IPS-18a (cell line): ENCODE data around the gene FAAP20.

Experiments
- H3K27ac ChIP-seq: one replicate; pipeline ENCODE4 v1.5.1; 2013; ENCODE audit warnings: low read length
- H3K27me3 ChIP-seq: one replicate; pipeline ENCODE4 v1.6.1; 2013; ENCODE audit warnings: mild to moderate bottlenecking, low read length; ENCODE audit not compliant: control insufficient read depth, insufficient read depth
- H3K36me3 ChIP-seq: one replicate; pipeline ENCODE4 v1.6.1; 2013; ENCODE audit warnings: low read depth, low read length; ENCODE audit not compliant: control insufficient read depth
- H3K4me1 ChIP-seq: one replicate; pipeline ENCODE4 v1.6.1; 2013; ENCODE audit warnings: low read depth, low read length; ENCODE audit not compliant: control insufficient read depth
- H3K4me3 ChIP-seq: one replicate; pipeline ENCODE4 v1.5.1; 2013; ENCODE audit warnings: low read length
- H3K9ac ChIP-seq: one replicate; pipeline ENCODE4 v1.6.1; 2013; ENCODE audit warnings: mild to moderate bottlenecking, low read length, moderate library complexity
- H3K9me3 ChIP-seq: one replicate; pipeline ENCODE4 v1.6.1; 2013; ENCODE audit warnings: low read depth, low read length; ENCODE audit not compliant: control insufficient read depth

The FAAP20 gene

GRCh38 chr1:2204415-2205190 is 10.0 kb upstream of the FAAP20 start:
- H3K9me3 ChIP-seq: no peaks in the 10 kb centered on the region
- H3K36me3 ChIP-seq: no peaks in the 10 kb centered on the region
- peaks cover 8% of the 10 kb centered on the region for H3K4me1 ChIP-seq
- H3K27me3 ChIP-seq: peaks cover 14% of the 10 kb centered on the region
- peak overlapping the region; percentile 31 for H3K9ac ChIP-seq
- no peak overlapping the region for H3K27ac ChIP-seq
- H3K4me3 ChIP-seq: peak overlapping the region; percentile 54

GRCh38 chr1:2203671-2204414 is 9.3 kb upstream of the FAAP20 start:
- no peaks in the 10 kb centered on the region for H3K9me3 ChIP-seq
- peak overlapping the region; percentile 31 for H3K9ac ChIP-seq
- H3K27me3 ChIP-seq: peaks cover 14% of the 10 kb centered on the region
- peaks cover 8% of the 10 kb centered on the region for H3K4me1 ChIP-seq
- peak overlapping the region; percentile 54 for H3K4me3 ChIP-seq
- H3K36me3 ChIP-seq: no peaks in the 10 kb centered on the region
- no peak overlapping the region for H3K27ac ChIP-seq

GRCh38 chr1:2202843-2203601 is 8.4 kb upstream of the FAAP20 start:
- no peaks in the 10 kb centered on the region for H3K9me3 ChIP-seq
- peaks cover 14% of the 10 kb centered on the region for H3K27me3 ChIP-seq
- H3K27ac ChIP-seq: no peak overlapping the region
- no peaks in the 10 kb centered on the region for H3K36me3 ChIP-seq
- peaks cover 8% of the 10 kb centered on the region for H3K4me1 ChIP-seq
- no peak overlapping the region for H3K9ac ChIP-seq
- H3K4me3 ChIP-seq: no peak overlapping the region

GRCh38 chr1:2202008-2202575 is 7.5 kb upstream of the FAAP20 start:
- Histone ChIP-seq H3K27ac (no peak overlapping the region), H3K27me3 (peaks cover 13% of the 10 kb centered on the region), H3K9ac (no peak overlapping the region), H3K4me3 (no peak overlapping the region), H3K9me3 (no peaks in the 10 kb centered on the region), H3K4me1 (peaks cover 8% of the 10 kb centered on the region), H3K36me3 (no peaks in the 10 kb centered on the region)

GRCh38 chr1:2201062-2201461 is 6.5 kb upstream of the FAAP20 start:
- Histone ChIP-seq H3K9me3 (no peaks in the 10 kb centered on the region), H3K27me3 (peaks cover 5% of the 10 kb centered on the region), H3K4me3 (no peak overlapping the region), H3K9ac (no peak overlapping the region), H3K4me1 (peaks cover 6% of the 10 kb centered on the region), H3K36me3 (no peaks in the 10 kb centered on the region), H3K27ac (no peak overlapping the region)

- Histone ChIP-seq H3K27ac (no peak overlapping the region), H3K4me1 (peaks cover 3% of the 10 kb centered on the region), H3K27me3 (no peaks in the 10 kb centered on the region), H3K4me3 (no peak overlapping the region), H3K9ac (no peak overlapping the region), H3K9me3 (no peaks in the 10 kb centered on the region), H3K36me3 (no peaks in the 10 kb centered on the region)
Observed at GRCh38 chr1:2200308-2200943, 5.9 kb upstream of the FAAP20 start.

- Histone ChIP-seq H3K36me3 (no peaks in the 10 kb centered on the region), H3K4me3 (peak overlapping the region; percentile 44), H3K9me3 (no peaks in the 10 kb centered on the region), H3K27me3 (no peaks in the 10 kb centered on the region), H3K4me1 (peaks cover 2% of the 10 kb centered on the region), H3K27ac (no peak overlapping the region), H3K9ac (no peak overlapping the region)
Observed at GRCh38 chr1:2199042-2199810, 4.7 kb upstream of the FAAP20 start.

GRCh38 chr1:2198571-2198970 is 4.0 kb upstream of the FAAP20 start:
- Histone ChIP-seq H3K9me3 (no peaks in the 10 kb centered on the region), H3K4me3 (no peak overlapping the region), H3K4me1 (no peaks in the 10 kb centered on the region), H3K27me3 (no peaks in the 10 kb centered on the region), H3K9ac (no peak overlapping the region), H3K36me3 (no peaks in the 10 kb centered on the region), H3K27ac (no peak overlapping the region)

GRCh38 chr1:2197707-2198165 is 3.2 kb upstream of the FAAP20 start:
- Histone ChIP-seq H3K36me3 (no peaks in the 10 kb centered on the region), H3K4me1 (no peaks in the 10 kb centered on the region), H3K9ac (no peak overlapping the region), H3K4me3 (no peak overlapping the region), H3K27ac (no peak overlapping the region), H3K9me3 (no peaks in the 10 kb centered on the region), H3K27me3 (no peaks in the 10 kb centered on the region)

- no peak overlapping the region for H3K4me3 ChIP-seq
- no peaks in the 10 kb centered on the region for H3K4me1 ChIP-seq
- no peaks in the 10 kb centered on the region for H3K36me3 ChIP-seq
- no peaks in the 10 kb centered on the region for H3K9me3 ChIP-seq
- no peak overlapping the region for H3K9ac ChIP-seq
- H3K27ac ChIP-seq: no peak overlapping the region
- H3K27me3 ChIP-seq: no peaks in the 10 kb centered on the region
Observed at GRCh38 chr1:2196901-2197638, 2.5 kb upstream of the FAAP20 start.
